SK-MEL-5 (cell line): Measurements from ENCODE around the gene MAST3. TPM values are rescaled to one million over a fixed set of nuclear protein-coding genes. Genes with fewer than 3 reads are reported as not detected.
"Not testable (repeated sequence)": the region's sequence is repeated elsewhere in the genome, so short reads cannot be mapped to it uniquely, and the experiment has no call there.

Experiments used
- DNase-seq: peaks from one replicate; pipeline ENCODE4 v3.0.0-alpha.2; 2016; ENCODE audit warnings: low read depth, low spot score
- in situ Hi-C: cut with HindIII; loops from 2 replicates; pipeline ENCODE4 v1.10.0; 2016; ENCODE audit warnings: low sequenced_read_pairs, high pct_unique_total_duplicates, low pct_unique_long_range_greater_than_20kb
- total RNA-seq: library from RNA; depleted of rRNA; stranded (reverse); fragments of >200 nt; shearing (Covaris generic); gene quantifications from 2 replicates; pipeline ENCODE4 v1.2.3, GENCODE V29; 2014

The MAST3 gene
- total RNA-seq, 1 experiment from 2014 or later, result 1.1 TPM

DNA sequence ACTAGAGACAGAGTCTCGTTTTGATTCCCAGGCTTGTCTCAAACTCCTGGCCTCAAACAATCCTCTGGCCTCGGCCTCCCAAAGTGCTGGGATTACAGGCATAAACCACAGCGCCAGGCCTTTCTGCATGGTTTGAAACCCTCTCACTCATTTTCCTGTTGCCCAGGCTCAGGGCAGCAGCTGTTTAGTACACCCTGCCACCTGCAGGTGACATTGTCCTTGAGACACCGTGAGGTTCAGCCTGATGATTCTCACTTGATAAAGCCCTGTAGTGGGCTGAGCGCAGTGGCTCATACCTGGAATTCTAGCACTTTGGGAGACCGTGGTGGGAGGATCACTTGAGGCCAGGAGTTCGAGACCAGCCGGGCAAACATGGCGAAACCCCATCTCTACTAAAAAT is 23.4 kb upstream of the MAST3 start:
- no peak for DNase-seq
- in situ Hi-C loops, result no loop called here

DNA sequence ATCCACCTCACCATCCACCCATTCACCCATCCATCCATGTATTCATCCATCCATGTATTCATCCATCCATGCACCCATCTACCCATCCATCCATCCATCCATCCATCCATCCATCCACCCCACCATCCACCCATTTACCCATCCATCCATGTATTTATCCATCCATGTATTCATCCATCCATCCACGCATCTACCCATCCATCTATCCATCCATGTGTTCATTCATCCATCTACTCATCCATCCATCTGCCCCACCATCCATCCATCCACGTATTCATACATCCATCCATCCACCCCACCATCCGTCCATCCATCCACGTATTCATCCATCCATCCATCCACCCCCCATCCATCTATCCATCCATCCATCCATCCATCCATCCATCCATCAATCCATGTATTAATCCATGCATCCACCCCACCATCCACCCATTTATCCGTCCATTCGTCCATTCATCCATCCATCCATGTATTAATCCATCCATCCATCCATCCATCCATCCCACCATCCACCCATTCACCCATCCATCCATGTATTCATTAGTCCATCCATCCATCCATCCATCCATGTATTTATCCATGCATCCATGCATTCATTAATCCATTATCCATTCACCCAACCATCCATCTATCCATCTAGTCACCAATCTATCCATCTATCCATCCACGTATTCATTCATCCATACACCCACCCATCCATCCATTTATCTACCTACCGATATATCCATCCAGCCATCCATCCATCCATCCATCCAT is 13.5 kb upstream of the MAST3 start:
- in situ Hi-C loops, result no loop called here

DNA sequence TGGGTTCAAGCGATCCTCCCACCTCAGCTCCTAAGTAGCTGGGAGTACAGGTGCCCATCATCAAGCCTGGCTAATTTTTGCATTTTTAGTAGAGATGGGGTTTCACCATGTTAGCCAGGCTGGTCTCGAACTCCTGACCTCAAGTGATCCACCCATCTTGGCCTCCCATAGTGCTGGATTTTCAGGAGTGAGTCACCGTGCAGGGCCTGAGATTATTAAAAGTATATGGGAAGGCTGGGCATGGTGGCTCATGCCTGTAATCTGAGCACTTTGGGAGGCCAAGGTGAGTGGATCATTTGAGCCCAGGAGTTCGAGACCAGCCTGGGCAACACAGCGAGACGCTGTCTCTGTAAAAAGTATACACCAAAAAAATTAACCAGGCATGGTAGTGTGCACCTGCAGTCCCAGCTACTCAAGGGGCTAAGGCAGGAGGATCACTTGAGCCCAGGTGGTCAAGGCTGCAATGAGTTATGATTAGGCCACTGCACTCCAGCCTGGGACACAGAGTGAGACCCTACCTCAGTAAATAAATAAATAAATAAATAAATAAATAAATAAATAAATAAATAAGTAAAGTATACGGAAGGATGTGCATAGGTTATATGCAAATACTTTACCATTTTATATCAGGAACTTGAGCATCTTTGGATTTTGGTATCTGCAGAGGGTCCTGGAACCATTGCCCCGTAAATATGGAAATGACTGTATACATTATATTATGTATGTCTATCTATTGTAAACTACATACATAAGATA is 11.7 kb upstream of the MAST3 start:
- in situ Hi-C loops, result no loop called here
- DNase-seq, result no peak

More for the DNA sequence above, 13.5 kb upstream of the MAST3 start:
- DNase-seq, result no peak

DNA sequence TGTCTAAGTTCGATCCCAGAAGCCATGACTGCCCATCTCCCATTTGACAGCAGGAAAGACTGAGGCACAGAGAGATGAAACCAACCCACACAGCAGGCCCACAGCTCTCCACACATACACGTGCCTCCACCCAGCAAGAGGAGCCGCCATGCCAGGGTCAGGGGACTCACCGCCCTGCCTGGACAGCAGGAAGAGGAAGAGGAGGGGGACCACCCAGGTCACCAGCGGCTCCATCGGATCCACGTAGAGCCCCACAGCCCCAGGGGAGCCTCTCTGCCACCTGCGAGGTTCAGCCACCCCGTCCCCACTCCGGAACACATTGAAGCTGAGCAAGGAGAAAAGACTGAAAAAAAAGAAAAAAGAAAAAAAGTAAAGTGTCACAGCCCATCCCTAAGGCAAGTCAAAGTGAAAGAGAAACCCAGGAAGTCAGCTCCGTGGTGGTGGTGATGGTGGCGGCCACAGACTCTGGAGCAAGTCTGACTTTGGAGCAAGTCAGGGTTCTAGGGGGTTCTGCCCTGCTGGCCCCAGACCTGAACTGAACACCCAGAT is 10.9 kb upstream of the MAST3 start, which contains the start of gene IL12RB1:
Gene IL12RB1 (minus strand): TSS at position 345 of the 549 bp plus-strand sequence. CDS start 111 bp downstream, at position 234.
- in situ Hi-C loops, result no loop called here
- DNase-seq, result no peak

DNA sequence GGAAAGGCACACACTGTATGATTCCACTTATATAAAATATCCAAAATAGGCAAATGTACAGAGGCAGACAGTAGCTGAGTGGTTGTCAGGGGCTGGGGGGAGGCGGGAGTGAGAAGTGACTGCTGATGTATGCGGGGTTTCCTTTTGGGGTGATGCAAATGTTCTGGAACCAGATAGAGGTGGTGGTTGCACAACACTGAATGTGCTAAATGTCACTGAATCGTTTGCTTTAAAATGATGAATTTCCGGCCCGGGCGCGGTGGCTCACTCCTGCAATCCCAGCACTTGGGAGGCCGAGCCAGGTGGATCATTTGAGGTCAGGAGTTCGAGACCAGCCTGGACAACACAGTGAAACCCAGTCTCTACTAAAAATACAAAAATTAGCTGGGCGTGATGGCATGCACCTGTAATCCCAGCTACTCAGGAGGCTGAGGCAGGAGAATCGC is 8.5 kb upstream of the MAST3 start:
- DNase-seq, in situ Hi-C loops: not testable (repeated sequence)

DNA sequence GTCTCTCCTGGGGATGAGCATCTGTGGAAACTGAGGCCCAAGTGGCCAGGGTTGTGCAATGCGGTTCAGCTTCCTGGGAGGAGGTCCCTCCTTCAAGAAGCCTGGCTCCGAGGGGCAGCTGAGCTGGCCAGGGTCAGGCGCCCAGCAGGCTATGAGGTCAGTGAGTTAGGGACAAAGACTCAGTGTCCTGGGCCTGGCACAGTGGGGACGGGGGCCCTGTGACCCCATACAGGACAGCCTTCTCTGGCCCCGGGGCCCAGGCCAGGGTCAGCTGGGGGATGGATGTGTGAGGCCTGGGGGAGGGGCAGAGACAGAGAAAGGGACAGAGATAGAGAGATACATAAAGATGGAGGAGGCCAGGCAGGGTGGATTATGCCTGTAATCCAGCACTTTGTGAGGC is 7.9 kb upstream of the MAST3 start:
- no peak for DNase-seq
- in situ Hi-C loops, result no loop called here

DNA sequence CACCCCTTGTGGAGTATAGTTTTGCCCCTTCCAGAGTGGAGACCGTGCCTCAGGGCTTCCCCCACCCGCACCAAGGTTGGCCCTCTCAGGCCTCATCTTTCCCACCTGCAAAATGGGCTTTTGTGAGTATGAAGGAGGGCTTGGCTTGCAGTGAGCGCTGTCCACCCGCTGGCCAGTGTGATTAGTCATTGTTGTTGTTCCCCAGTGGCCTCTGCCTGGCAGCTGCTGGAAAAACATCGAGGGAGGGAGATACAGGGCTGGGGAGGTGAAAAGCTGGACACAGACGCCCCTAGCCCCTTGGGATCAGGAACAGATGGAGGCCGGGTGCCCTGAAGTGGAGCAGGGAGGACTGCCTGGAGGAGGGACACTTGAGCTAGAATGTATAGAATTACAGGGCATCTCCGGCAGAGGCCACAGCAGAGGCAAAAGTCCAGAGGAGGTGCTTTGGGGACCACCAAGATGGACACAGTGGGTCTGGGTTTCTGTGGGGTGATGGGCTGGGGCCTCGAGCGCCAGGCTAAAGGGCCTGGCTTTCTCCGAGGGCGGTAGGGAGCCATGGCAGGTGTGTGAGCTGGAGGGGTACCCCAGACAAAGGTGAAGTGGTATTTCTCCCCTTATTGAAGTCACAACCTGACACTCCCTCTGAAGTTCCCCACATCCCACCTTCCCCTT is 6.9 kb upstream of the MAST3 start:
- no peak for DNase-seq
- in situ Hi-C loops, result no loop called here

DNA sequence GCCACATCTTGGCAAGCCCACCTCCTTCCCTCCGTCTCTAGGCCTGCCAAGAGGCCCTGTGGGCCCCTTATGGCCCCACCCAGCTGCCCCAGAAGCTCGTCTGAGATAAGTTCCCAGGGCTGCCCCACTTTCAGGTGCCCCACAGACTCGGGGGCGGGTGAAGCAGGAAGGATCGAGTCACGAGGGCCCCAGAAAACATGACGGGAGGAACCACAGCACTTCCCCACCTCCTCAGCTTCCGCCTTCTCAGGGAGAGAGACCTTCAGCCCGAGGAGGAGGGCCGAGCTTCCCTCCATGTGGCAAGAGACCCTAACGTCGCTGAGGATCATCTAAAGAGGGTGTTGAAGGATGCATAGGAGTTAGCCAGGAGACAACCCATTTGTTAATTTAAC is 6.4 kb upstream of the MAST3 start:
- DNase-seq, result no peak
- in situ Hi-C loops, result no loop called here

DNA sequence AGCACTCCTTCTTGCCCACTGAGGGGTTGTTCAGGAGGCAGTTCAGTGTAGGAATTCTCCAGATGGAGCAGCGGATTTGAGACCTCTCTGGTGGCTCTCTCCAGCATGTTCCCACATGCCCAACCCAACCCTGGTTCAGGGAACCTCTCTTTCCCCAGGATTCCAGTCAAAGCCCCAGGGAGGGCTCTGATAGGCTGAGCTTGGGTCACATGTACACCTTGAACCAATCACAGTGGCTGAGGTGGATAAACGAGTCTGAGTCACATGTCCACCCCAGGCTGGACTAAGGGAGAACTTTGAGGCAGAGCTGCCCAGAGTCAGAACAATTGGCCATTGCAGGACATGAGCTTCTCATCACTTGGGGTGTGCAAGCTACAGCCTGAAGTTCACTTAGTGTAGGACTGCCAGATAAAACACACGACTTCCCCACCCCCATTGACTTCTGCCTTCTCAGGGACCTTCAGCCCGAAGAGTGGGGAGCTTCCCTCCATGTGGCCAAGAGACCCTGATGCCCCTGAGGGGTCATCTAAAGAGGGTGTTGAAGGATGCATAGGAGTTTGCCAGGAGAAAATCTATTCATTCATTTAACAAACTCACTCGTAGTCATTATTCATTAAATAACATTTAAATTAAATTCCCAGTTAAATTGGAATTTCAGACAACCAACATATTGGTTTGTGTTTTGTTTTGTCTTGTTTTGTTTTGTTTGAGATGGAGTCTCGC is 4.0 kb upstream of the MAST3 start:
- in situ Hi-C loops, result no loop called here
- peak; percentile 57 for DNase-seq

DNA sequence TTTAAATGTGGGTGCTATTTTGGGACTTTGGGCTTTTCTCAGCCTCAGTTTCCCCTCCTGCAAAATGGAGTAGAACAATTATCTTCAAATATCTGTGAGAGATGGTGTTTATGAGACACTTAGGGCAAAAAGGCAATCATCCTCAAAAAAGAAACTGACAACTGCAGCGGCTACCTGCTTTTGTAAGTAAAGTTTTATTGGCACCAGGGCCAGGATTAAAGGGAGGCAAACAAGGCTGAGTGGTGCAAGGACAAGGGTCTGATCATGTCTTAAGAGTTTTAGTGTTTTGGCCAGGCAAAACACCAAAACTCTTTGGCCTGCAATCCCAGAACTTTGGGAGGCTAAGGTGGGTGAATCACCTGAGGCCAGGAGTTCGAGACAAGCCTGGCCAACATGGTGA is 1.3 kb upstream of the MAST3 start:
- in situ Hi-C loops, result no loop called here
- no peak for DNase-seq

DNA sequence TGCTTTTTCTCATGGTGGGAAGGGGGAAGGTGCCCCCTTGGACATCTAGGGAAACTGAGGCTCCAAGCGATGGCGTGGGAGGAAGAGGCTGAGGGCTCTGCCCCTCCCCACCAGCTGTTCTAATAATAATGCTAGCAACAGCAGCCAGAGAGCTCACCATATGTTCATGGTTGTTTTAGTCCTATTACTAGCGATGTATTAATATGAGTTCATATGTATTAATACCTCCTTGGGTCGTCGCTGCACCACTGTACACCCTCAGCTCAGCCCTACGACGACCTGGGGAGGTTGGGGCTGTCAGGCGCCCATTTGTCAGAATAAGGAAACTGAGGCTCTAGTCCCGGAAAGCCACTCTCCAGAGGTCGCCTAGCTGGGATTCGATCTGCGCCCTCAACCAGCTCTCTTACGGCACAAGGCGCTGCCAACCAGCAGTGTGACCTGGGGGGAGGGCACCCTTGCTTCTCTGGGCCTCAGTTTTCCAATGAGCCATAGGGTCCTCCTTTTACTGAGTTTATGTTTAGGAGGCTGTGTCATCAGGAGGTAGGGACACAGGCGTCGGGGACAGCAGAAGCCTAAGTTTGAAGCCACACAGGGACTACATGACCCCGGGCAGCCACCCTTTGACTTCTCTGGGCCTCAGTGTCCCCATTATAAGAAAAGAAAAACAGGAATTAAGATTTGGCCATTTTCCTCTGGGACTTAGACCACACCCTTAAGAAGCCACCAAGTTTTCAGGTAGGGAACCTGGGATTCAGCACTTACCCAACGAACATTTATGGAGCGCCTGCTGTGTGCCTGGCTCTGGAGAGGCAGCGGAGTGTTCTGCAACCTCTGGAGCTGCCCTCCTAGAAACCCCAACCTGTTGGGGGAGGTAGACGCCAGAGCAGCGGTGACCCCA is 664 bp downstream of the MAST3 start:
- no peak for DNase-seq
- in situ Hi-C loops, result no loop called here

DNA sequence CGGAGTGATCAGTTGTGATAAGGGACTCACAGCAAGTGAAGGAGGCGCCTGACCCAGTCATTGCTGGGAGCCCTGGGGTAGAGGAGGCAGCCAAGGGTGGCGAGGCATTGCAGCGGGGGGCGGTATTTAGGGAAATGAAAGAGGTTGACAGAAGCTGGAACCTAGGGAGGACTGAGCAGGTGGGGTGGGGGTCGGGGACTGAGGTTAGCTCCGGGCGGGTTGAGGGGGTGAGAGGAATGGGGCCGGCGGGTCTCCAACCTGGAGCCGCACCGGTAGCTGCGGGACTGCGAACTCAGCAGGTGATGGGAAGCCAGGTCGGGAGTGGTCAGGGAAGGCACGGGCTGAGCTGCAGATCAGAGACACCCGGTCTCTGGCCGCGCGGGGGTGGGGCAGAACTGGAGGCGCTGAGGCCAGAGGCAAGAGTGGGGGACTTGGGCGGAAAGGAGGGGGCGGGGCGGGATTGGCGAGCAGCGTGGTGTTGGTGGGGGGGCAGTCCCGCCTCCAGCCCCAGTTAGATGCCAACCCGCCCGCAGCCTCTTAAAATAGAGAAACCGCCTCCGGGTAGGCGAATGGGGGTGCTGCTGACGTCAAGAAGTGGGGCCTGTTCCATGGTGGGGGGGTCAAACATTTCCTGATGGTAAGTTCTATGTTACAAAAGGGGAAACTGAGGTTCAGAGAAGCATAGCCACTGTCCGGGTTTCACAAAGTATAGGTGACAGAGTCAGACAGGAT is 1.5 kb downstream of the MAST3 start:
- no peak for DNase-seq
- in situ Hi-C loops, result no loop called here

DNA sequence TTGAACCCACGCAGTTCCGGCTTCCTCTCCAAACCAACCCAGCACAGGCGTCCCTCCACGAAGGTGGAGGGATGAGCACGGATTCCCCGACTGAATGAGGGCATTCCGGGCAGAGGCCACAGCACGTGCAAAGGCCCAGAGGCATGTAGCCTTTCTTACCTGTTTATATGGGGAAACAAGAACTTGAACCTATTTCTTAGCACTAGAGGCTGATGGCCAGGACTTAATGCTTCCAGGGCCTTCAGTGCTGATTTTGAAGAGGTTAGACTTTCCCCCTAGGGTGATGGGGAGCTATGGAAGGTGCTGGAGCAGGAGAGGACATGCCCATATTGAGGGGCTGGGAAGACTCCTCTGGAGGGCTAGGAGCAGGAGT is 2.0 kb downstream of the MAST3 start:
- in situ Hi-C loops, result no loop called here
- no peak for DNase-seq

DNA sequence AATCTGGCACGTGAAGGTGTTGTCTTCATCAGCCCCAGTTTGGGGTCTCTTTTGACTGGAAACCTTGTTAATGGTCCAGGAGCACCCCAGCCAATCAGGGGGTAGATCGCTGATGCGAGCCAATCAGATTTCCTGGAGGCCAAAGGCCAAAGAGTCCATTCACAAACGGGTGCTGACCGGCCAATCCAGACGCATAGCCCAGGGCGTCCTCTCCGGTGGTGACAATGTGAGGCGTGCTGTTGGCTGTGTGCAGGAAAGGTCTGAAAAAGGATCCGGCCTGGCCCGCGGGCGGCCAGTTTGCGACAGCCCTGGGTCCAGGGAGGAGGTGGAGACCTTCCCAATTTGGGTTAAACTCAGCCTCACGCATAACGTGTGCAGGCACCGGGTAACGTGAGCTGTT is 3.1 kb downstream of the MAST3 start:
- DNase-seq, result peak; percentile 15
- in situ Hi-C loops, result no loop called here

DNA sequence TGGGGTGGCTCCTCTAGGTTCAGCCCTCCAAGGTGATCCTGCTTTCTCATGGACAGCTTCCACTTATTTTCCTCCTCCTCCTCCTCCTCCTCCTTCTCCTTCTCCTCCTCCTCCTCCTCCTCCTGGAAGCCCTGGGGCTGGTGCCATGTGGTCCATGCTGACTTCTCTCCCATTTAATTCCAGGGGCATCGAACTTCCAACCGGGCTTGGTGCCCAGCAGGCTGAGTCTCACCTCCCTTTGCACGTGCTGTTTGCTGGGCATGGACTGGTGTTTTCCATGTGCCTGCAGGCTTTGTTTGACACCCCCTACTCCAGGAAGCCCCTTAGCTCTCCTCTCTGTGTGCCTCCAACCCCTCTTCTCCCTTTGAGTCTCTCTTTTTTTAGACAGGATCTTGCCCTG is 3.7 kb downstream of the MAST3 start:
- in situ Hi-C loops, result no loop called here
- DNase-seq, result no peak

DNA sequence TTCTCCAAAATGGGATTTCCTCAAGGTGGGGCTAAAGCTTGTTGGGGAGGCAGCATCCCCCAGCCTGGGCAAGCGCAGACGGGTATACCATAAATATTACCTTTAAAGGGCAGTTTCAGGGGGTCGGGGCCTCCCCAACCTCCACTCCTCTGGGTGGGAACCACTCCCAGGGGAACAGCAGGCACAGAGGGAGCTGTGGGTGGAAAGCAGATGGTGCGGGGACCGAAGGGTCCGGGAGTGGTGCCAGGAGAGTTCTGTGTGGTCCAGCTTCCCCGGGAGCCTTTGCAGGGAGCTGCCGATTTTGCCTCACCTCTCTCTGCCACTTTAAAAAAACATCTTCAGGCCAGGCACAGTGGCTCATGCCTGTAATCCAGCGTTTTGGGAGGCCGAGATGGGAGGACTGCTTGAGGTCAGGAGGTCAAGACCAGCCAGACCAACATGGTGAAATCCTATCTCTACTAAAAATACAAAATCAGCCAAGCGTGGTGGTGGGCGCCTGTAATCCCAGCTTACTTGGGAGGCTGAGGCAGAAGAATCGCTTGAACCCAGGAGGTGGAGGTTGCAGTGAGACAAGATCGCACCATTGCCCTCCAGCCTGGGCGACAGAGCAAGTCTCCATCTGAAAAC is 5.5 kb downstream of the MAST3 start:
- in situ Hi-C loops, result no loop called here
- DNase-seq, result no peak
